Cortex of kidney (tissue), 1 donor: ENCODE measurements around the gene TFDP2.
"Not testable (repeated sequence)": the region's sequence is repeated elsewhere in the genome, so short reads cannot be mapped to it uniquely, and the experiment has no call there.

Experiments used
- DNase-seq: peaks from one replicate; lab custom pipeline; 2025; lab: John Stamatoyannopoulos, UW

The TFDP2 gene

GRCh38 chr3:141926929-141927328 is 222.4 kb downstream of the TFDP2 start:
- DNase-seq, result no peak

- DNase-seq, result not testable (repeated sequence)
Observed at GRCh38 chr3:141925677-141926076, 223.7 kb downstream of the TFDP2 start.

DNA sequence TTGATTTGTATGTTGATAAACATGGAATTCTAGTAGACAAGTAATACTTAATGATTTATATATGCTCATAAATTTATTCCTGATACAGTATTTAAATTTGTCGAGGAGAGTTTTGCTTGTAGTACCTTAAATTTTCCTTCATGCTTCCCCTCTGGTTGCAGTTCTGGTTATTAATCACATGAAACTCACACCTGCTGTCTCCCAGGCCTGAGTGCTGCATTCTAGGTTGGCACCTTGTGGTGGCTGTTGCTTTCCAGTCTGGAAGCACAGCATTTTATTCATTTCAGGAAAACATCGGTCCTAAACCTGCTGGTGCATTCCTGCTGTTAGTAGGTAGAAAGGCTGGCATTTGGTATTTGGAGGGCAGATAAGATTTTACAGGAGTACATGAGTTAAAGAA is 228.0 kb downstream of the TFDP2 start:
- no peak for DNase-seq

DNA sequence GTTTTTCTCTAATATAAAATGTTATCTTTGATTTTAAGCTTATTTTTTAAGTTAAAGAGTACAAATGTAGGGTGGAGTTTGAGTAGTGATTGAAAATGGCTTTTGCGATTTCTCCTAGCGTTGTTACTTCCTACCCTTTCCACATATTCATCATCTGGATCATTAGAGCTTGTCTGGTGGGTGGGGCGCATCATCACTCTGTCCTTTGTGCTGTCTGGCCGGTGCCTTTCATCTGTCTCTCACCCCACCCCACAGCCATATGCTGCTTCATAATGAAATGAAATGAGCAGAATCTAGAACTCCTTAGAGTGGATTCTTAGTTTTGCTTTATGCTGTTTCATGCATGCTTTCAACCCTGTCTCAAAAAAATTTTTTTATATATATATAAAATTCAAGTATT is 228.6 kb downstream of the TFDP2 start:
- DNase-seq, result no peak

GRCh38 chr3:141915766-141916165 is 233.6 kb downstream of the TFDP2 start:
- DNase-seq, result no peak

DNA sequence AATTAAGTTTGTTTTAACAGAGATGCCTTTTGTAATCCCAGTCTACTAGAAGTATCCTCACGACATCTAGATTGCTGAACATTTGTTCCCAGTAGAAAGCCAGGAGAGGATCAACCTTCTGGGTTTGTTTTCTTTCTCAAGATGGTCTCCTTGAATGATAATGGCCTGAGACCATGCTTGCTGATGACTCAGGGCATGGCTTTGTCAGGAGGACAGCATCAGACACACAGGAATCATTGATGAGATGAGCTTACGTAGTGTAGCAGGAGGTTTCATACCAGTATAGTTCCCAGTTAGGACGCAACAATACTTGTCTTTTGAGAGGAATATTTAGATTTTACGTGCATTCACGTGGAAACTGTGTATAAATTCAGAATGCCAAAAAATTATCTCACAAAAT is 234.3 kb downstream of the TFDP2 start:
- no peak for DNase-seq

DNA sequence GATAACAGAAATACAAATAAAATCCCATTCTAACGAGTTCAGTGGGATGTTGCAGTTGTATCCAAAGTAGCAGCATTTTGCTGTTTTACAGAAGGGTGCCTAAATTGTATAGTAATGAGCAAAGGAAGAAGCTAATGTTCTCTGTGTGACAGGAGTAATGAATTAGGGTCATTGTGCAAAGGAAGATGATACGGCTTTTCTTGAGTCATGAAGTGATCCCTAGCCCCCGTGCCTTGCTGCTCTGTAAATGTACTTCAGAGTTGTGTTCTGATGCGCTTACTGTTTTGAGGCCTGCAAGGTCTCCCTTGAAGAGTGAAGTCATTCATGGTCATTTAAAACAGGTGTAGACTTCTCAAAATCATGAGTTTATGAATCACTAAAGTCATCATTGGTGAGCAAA is 235.0 kb downstream of the TFDP2 start:
- DNase-seq, result no peak

DNA sequence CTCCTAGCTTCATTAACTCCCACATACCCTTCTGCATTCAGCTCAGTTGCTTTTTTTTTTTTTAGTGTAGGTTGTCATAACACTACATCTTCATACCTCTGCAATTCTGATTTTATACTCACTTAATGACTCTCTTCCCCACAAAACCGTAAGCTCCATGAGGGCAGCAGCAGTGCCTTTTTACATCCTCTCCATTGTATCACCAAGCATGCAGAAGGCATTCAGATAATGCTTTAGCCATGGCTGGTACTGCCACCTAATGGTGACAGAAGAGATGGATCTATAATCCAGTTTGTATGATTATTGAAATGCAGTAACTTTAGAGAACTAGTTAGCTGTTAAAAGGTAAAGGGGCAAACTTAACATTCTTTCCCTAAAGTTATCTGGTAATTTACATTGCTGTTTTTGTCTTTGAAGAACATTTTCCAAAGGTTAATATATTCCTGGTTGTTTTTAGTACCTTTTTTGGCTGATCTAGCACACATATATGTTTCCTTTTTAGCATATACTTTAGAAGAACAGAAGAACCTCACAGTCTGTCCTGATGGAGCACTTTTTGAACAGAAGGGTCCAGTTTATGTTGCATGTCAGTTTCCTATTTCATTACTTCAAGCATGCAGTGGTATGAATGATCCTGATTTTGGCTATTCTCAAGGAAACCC is 236.1 kb downstream of the TFDP2 start:
- DNase-seq, result no peak

GRCh38 chr3:141909986-141910385 is 239.4 kb downstream of the TFDP2 start:
- not testable (repeated sequence) for DNase-seq

GRCh38 chr3:141909408-141909807 is 239.9 kb downstream of the TFDP2 start:
- no peak for DNase-seq

- DNase-seq, result no peak
Observed at GRCh38 chr3:141905129-141905528, 244.2 kb downstream of the TFDP2 start.

DNA sequence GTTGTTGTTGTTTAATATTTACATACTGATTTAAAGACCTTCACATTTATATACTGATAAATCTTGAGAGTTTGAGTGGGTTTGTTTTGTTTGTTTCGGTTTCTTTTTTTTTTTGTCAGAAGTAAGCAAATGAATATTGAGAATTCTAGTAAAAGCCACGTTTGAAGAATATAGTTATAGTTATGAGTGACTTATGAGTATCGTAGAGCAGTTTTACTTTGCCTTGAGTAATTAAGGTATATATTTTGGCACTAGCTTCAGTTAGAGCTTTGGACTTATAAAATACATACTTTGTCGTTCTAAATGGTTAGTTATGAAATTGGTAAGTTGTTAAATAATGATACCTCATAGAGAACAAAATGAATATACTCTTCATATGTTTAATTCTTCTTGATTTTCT is 245.1 kb downstream of the TFDP2 start:
- DNase-seq, result no peak

DNA sequence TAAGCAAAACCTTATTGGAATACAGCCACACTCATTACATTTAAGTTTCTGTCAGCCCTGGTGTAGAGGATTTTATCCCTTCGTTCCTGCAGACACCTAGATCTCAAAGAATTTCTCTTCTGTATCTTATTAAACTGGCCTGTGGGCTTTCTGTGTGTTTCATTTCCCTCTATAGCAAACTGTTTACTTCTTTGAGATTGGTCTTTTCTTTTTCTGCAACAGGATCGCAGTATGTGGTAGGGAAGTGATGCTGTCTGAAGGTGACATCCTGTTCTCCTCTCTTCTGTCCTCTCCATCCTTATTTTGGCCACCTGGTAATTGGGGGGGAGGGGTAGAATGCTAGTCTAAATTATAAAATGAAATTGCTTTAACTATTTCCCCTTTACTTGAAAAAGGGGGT is 247.4 kb downstream of the TFDP2 start:
- no peak for DNase-seq

GRCh38 chr3:141900343-141900742 is 249.0 kb downstream of the TFDP2 start:
- DNase-seq, result no peak

DNA sequence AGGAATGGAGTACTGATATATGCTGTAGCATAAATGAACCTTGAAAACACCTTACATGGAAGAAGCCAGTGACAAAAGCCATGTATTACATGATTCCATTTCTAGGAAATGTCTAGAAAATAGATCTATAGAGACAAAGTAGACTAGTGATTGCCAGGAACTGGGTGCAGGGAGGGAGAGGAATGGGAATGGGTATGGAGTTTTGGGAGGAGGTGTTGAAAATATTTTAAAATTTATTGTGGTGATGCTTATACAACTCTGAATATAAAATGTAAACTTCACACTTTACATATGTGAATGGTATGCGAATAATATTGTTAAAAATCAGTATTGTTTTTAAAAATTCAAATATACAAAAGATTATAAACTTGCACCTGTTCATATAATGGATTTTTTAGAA is 250.4 kb downstream of the TFDP2 start:
- no peak for DNase-seq

- no peak for DNase-seq
Observed at GRCh38 chr3:141895731-141896130, 253.6 kb downstream of the TFDP2 start.

GRCh38 chr3:141894524-141895176 is 254.7 kb downstream of the TFDP2 start:
- DNase-seq, result no peak
